K562 (cell line): ENCODE data around the gene ELF3. TPM values are rescaled to one million over a fixed set of nuclear protein-coding genes. Genes with fewer than 3 reads are reported as not detected.

Source experiments
- BACH1 ChIP-seq: fragments of 200-800 bp; sonication (Bioruptor generic); IDR thresholded peaks from 2 replicates; pipeline ENCODE4 v1.6.1; 2016; ENCODE audit warnings: missing genetic modification characterization, missing compliant biosample characterization
- EZH2 ChIP-seq: IDR thresholded peaks from 2 replicates; pipeline ENCODE4 v1.6.1; 2012; ENCODE audit warnings: low read depth, mild to moderate bottlenecking, inconsistent platforms, low read length, borderline replicate concordance
- HNRNPLL ChIP-seq: fragments of 200-400 bp; formaldehyde crosslinking; IDR thresholded peaks from 2 replicates; pipeline ENCODE4 v1.6.1; 2017; ENCODE audit warnings: low read length, low read depth, mild to moderate bottlenecking; ENCODE audit not compliant: poor library complexity, severe bottlenecking
- NR4A1 ChIP-seq, 2 experiments: fragments of 250-450 bp in 1 of 2; fragments of 450-650 bp in 1 of 2; sonication (Bioruptor Pico) in 1 of 2; IDR thresholded peaks; 2 replicates each; pipeline versions ENCODE4 v1.4.0 to v1.6.1; 2016 to 2020; ENCODE audit warnings: mild to moderate bottlenecking in 2 of 2, missing compliant biosample characterization in 1 of 2, missing genetic modification characterization in 1 of 2, moderate library complexity in 1 of 2
- ZC3H4 ChIP-seq: sonication (generic); formaldehyde crosslinking; IDR thresholded peaks from 2 replicates; pipeline ENCODE4 v1.9.0; 2021; ENCODE audit warnings: missing genetic modification reagents, borderline replicate concordance
- ZNF124 ChIP-seq: sonication (generic); formaldehyde crosslinking; IDR thresholded peaks from 2 replicates; pipeline ENCODE4 v1.8.1; 2022; ENCODE audit warnings: missing genetic modification reagents
- polyA plus RNA-seq, 8 experiments: library from polyadenylated mRNA; depleted of rRNA in 4 of 8; stranded (reverse) in 5 of 8; unstranded in 3 of 8; fragments of >200 nt; fragmentation: Nextera tagmentation in 2 of 8; fragmentation: Illumina TruSeq in 1 of 8; extraction: Ambion mirVana in 2 of 8; extraction: Trizol in 1 of 8; gene quantifications; 2 replicates each; pipeline versions ENCODE4 v1.2.1 to v1.2.3, GENCODE V29; 2011 to 2014; ENCODE audit warnings: inconsistent platforms in 1 of 8, missing spikeins in 1 of 8
- total RNA-seq, 7 experiments: library from RNA; depleted of rRNA in 6 of 7; stranded (reverse); fragments of >200 nt in 6 of 7; fragmentation: Illumina TruSeq in 2 of 7; extraction: Trizol in 2 of 7; gene quantifications; 2 replicates each; pipeline versions ENCODE4 v1.2.1 to v1.2.3, GENCODE V29; 2011 to 2021; ENCODE audit warnings: low replicate concordance in 1 of 7
- TF ChIP-seq, protein P1 (sequence below): sonication (generic); formaldehyde crosslinking; IDR thresholded peaks from 2 replicates; pipeline ENCODE4 v1.8.0; 2022; ENCODE audit warnings: mild to moderate bottlenecking, missing genetic modification reagents
- TF ChIP-seq, protein P2 (sequence below): fragments of 250-450 bp; sonication (Bioruptor Pico); IDR thresholded peaks from 2 replicates; pipeline ENCODE4 v1.5.0; 2020; ENCODE audit warnings: mild to moderate bottlenecking
- TF ChIP-seq, protein P3 (sequence below): fragments of 250-450 bp; sonication (Bioruptor Pico); IDR thresholded peaks from 2 replicates; pipeline ENCODE4 v1.8.0; 2021; ENCODE audit warnings: moderate library complexity, mild to moderate bottlenecking, inconsistent platforms
- TF ChIP-seq, protein P4 (sequence below), 3 experiments: fragments of 200-800 bp in 1 of 3; sonication (Bioruptor generic) in 1 of 3; sonication (generic) in 1 of 3; formaldehyde crosslinking in 1 of 3; IDR thresholded peaks; 2 replicates each; pipeline versions ENCODE4 v1.6.1 to v1.8.0; 2016 to 2022; ENCODE audit warnings: mild to moderate bottlenecking in 2 of 3, missing compliant biosample characterization in 2 of 3, missing genetic modification characterization in 2 of 3, missing genetic modification reagents in 1 of 3
- TF ChIP-seq, protein P5 (sequence below): fragments of 250-450 bp; sonication (Bioruptor Pico); IDR thresholded peaks from 2 replicates; pipeline ENCODE4 v1.5.0; 2021; ENCODE audit warnings: mild to moderate bottlenecking, moderate library complexity

The ELF3 gene
- total and polyA plus RNA-seq, 9 of the 15 experiments (the other 6 are each of a cell fraction or from before 2014, with no cell fraction given): 0.03 to 1.2 (median 0.07) TPM; not detected in 4

DNA sequence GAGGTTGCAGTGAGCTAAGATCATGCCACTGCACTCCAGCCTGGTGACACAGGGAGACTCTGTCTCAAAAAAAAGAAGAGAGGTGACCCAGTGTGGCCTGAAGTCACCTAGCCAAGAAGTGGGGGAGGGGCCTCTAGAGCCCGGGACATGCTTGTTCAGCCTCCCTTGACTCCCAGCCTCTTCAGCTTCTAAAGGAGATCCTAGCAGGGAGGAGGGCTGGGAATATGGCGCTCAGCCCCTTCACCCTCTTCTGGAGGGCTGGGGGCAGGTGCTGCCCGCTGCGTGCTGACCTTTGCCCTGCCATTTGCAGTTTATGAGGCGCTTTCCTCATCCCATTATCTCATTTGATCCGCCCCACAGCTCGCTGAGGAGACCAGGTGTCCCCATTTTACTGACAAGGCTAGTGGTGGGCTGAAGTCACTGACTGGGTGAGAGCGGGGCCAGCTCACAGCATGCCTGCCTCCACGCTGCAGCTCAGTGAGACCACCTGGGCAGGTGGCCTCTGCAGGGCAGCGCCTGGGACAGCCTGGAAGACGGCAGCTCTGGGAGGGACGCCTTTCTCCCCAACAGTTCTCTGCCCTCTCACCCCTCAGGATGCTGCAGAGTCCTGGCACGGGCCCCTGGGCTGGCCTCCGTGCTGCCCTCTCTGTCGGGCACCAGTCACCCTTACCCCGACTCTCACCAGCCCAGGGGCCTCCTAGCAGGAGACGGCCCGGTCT lies 7.5 kb downstream of the ELF3 start (continued):
- TF ChIP-seq, protein P1, sequence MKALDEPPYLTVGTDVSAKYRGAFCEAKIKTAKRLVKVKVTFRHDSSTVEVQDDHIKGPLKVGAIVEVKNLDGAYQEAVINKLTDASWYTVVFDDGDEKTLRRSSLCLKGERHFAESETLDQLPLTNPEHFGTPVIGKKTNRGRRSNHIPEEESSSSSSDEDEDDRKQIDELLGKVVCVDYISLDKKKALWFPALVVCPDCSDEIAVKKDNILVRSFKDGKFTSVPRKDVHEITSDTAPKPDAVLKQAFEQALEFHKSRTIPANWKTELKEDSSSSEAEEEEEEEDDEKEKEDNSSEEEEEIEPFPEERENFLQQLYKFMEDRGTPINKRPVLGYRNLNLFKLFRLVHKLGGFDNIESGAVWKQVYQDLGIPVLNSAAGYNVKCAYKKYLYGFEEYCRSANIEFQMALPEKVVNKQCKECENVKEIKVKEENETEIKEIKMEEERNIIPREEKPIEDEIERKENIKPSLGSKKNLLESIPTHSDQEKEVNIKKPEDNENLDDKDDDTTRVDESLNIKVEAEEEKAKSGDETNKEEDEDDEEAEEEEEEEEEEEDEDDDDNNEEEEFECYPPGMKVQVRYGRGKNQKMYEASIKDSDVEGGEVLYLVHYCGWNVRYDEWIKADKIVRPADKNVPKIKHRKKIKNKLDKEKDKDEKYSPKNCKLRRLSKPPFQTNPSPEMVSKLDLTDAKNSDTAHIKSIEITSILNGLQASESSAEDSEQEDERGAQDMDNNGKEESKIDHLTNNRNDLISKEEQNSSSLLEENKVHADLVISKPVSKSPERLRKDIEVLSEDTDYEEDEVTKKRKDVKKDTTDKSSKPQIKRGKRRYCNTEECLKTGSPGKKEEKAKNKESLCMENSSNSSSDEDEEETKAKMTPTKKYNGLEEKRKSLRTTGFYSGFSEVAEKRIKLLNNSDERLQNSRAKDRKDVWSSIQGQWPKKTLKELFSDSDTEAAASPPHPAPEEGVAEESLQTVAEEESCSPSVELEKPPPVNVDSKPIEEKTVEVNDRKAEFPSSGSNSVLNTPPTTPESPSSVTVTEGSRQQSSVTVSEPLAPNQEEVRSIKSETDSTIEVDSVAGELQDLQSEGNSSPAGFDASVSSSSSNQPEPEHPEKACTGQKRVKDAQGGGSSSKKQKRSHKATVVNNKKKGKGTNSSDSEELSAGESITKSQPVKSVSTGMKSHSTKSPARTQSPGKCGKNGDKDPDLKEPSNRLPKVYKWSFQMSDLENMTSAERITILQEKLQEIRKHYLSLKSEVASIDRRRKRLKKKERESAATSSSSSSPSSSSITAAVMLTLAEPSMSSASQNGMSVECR (CRISPR knock-in tag): 0 out of 2 replicates have a peak, but pooled peaks have one; percentile 25
- TF ChIP-seq NR4A1 (CRISPR knock-in tag; IDR thresholded peaks at IDR 0.05) (no peak), NR4A1 (tag; IDR thresholded peaks at IDR 0.05) (peak; percentile 16; the same call in 1 of the 2 replicates), HNRNPLL (no peak), EZH2 (no peak), ZC3H4 (peak; percentile 53; the same call in 1 of the 2 replicates), BACH1 (tag) (no peak), ZNF124 (no peak)
- TF ChIP-seq, protein P2, sequence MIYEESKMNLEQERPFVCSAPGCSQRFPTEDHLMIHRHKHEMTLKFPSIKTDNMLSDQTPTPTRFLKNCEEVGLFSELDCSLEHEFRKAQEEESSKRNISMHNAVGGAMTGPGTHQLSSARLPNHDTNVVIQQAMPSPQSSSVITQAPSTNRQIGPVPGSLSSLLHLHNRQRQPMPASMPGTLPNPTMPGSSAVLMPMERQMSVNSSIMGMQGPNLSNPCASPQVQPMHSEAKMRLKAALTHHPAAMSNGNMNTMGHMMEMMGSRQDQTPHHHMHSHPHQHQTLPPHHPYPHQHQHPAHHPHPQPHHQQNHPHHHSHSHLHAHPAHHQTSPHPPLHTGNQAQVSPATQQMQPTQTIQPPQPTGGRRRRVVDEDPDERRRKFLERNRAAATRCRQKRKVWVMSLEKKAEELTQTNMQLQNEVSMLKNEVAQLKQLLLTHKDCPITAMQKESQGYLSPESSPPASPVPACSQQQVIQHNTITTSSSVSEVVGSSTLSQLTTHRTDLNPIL (CRISPR knock-in tag): no peak
- TF ChIP-seq, protein P3, sequence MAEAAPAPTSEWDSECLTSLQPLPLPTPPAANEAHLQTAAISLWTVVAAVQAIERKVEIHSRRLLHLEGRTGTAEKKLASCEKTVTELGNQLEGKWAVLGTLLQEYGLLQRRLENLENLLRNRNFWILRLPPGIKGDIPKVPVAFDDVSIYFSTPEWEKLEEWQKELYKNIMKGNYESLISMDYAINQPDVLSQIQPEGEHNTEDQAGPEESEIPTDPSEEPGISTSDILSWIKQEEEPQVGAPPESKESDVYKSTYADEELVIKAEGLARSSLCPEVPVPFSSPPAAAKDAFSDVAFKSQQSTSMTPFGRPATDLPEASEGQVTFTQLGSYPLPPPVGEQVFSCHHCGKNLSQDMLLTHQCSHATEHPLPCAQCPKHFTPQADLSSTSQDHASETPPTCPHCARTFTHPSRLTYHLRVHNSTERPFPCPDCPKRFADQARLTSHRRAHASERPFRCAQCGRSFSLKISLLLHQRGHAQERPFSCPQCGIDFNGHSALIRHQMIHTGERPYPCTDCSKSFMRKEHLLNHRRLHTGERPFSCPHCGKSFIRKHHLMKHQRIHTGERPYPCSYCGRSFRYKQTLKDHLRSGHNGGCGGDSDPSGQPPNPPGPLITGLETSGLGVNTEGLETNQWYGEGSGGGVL: no peak
- TF ChIP-seq, protein P4, sequence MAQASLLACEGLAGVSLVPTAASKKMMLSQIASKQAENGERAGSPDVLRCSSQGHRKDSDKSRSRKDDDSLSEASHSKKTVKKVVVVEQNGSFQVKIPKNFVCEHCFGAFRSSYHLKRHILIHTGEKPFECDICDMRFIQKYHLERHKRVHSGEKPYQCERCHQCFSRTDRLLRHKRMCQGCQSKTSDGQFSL (CRISPR knock-in tag; IDR thresholded peaks at IDR 0.05): peak; percentile 72
- TF ChIP-seq, protein P4 (tag; IDR thresholded peaks at IDR 0.05): no peak
- TF ChIP-seq, protein P5, sequence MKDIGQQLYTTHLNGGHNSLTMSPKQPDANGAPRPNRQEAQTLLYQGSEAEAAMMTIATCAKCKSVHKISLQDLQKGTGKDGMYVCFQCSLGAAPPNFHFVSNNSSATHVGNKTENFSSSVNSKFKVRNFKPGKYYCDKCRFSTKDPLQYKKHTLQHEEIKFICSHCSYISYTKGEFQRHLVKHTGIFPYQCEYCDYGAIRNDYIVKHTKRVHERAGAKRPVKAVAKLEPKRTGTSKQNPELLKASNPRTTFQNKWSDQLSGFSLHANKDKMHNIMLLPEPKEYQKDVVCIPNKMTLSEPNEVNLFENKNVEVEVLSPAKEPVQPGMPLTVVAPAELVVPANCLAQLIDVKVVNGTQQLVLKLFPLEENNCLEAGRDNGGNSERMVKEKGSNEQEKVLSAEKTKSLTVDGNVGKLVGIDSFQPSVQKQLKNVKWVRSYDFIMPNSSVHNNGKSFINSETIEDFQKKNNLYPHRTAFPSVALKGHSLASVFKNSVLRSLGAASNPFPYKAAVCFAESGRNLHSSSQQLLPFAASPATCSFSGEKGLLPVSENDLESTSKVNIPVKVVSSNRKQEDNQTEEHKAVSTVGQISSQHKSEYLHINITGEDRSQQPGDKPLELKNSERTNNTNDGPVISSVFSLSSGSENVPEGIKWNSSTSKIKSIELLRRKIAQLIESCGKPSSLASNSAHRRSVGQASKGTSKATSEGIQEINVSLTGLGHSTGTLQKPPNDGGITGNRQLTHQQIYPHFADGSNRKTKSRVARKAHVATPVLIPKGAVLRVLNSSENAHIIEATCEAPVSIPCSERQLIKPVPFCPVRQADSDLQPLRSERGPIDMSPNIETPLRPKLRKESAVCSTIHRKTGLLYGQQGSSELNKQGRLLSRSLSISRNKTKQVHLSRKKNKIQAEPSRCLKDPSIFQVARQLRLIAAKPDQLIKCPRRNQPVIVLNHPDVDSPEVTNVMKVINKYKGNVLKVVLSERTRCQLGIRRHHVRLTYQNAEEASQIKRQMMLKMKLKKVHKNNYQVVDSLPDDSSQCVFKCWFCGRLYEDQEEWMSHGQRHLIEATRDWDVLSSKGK (CRISPR knock-in tag): no peak
